Keratinocyte (primary cell): ENCODE measurements around the gene GID4. TPM values are rescaled to one million over a fixed set of nuclear protein-coding genes. Genes with fewer than 3 reads are reported as not detected.

Experiments used
- DNase-seq: peaks from one replicate; pipeline ENCODE4 v3.0.0-alpha.2; 2011; ENCODE audit warnings: low read depth, missing footprints, low spot score
- FAIRE-seq: peaks from 2 replicates; lab custom pipeline; 2011; peaks lifted over from hg19 to GRCh38; lab: Jason Lieb, UNC
- H2AFZ ChIP-seq: 2 replicates; pipeline ENCODE4 v1.6.0; 2012; ENCODE audit warnings: low read length, control low read depth, inconsistent platforms; ENCODE audit not compliant: control insufficient read depth
- H3K27ac ChIP-seq: 2 replicates; pipeline ENCODE4 v1.5.1; 2011; ENCODE audit warnings: low read length; ENCODE audit not compliant: control insufficient read depth, insufficient read depth
- H3K27me3 ChIP-seq: 3 replicates; pipeline ENCODE4 v1.6.0; 2011; ENCODE audit warnings: low read length; ENCODE audit not compliant: control insufficient read depth, insufficient read depth; ENCODE audit errors: extremely low read depth
- H3K36me3 ChIP-seq, 2 experiments: 2 replicates in 1 of 2; 3 replicates in 1 of 2; pipeline ENCODE4 v1.5.1; 2011; ENCODE audit warnings: low read length in 2 of 2, mild to moderate bottlenecking in 1 of 2; ENCODE audit not compliant: control insufficient read depth in 2 of 2, insufficient read depth in 2 of 2; ENCODE audit errors: extremely low read depth in 1 of 2
- H3K4me1 ChIP-seq: 3 replicates; pipeline ENCODE4 v1.5.1; 2011; ENCODE audit warnings: low read length; ENCODE audit not compliant: control insufficient read depth, insufficient read depth; ENCODE audit errors: extremely low read depth
- H3K4me2 ChIP-seq: 3 replicates; pipeline ENCODE4 v1.6.0; 2011; ENCODE audit warnings: low read depth, low read length; ENCODE audit not compliant: control insufficient read depth, insufficient read depth; ENCODE audit errors: extremely low read depth
- H3K4me3 ChIP-seq, 3 experiments: fragments of 200-600 bp in 1 of 3; sonication (generic) in 1 of 3; 2 replicates in 2 of 3; 3 replicates in 1 of 3; pipeline ENCODE4 v1.5.1; 2011 to 2016; ENCODE audit warnings: low read length in 3 of 3, mild to moderate bottlenecking in 3 of 3, control low read depth in 2 of 3, inconsistent platforms in 1 of 3, low read depth in 1 of 3, mixed read lengths in 1 of 3, mixed run types in 1 of 3, moderate library complexity in 1 of 3; ENCODE audit not compliant: control insufficient read depth in 2 of 3, insufficient read depth in 2 of 3; ENCODE audit errors: extremely low read depth in 1 of 3
- H3K79me2 ChIP-seq: 2 replicates; pipeline ENCODE4 v1.6.0; 2012; ENCODE audit warnings: low read length; ENCODE audit not compliant: control insufficient read depth, insufficient read depth
- H3K9ac ChIP-seq: 3 replicates; pipeline ENCODE4 v1.6.0; 2011; ENCODE audit warnings: low read length; ENCODE audit not compliant: control insufficient read depth, insufficient read depth; ENCODE audit errors: extremely low read depth
- H3K9me1 ChIP-seq: 3 replicates; pipeline ENCODE4 v1.6.0; 2011; ENCODE audit warnings: low read length; ENCODE audit not compliant: control insufficient read depth, insufficient read depth; ENCODE audit errors: extremely low read depth
- H3K9me3 ChIP-seq: 2 replicates; pipeline ENCODE4 v1.5.1; 2012; ENCODE audit warnings: low read depth, low read length; ENCODE audit not compliant: control insufficient read depth
- H4K20me1 ChIP-seq: 3 replicates; pipeline ENCODE4 v1.6.0; 2011; ENCODE audit warnings: low read length; ENCODE audit not compliant: control insufficient read depth, insufficient read depth; ENCODE audit errors: extremely low read depth
- EZH2 ChIP-seq: IDR thresholded peaks from one replicate; pipeline ENCODE4 v1.6.1; 2012; ENCODE audit warnings: inconsistent platforms, mild to moderate bottlenecking, low read length, moderate library complexity
- dilution Hi-C: fragments of 300-500 bp; cut with MboI; formaldehyde crosslinking; loops from one replicate; pipeline ENCODE4 v1.7.0; 2020; ENCODE audit warnings: low sequenced_read_pairs; ENCODE audit not compliant: extremely low pct_ligation_motif_present
- polyA plus RNA-seq, 5 experiments: library from polyadenylated mRNA; depleted of rRNA in 3 of 5; stranded (reverse) in 3 of 5; stranded (forward) in 1 of 5; unstranded in 1 of 5; fragments of >200 nt; gene quantifications; 1 replicate in 1 of 5; 2 replicates in 3 of 5; 3 replicates in 1 of 5; pipeline versions ENCODE4 v1.2.1 to v1.2.3, GENCODE V29; 2011 to 2012; ENCODE audit warnings: missing spikeins in 2 of 5, low read depth in 1 of 5, low replicate concordance in 1 of 5
- TF ChIP-seq, protein P1 (sequence below), 3 experiments: IDR thresholded peaks in 1 of 3; conservative IDR thresholded peaks in 1 of 3; optimal IDR thresholded peaks in 1 of 3; 2 replicates in 2 of 3; 3 replicates in 1 of 3; pipeline versions ENCODE3 to v1.5.1; 2011; ENCODE audit warnings: low read length in 3 of 3, mild to moderate bottlenecking in 3 of 3, moderate library complexity in 2 of 3, control low read depth in 1 of 3, inconsistent platforms in 1 of 3; ENCODE audit not compliant: insufficient read depth in 2 of 3; ENCODE audit errors: extremely low read depth in 1 of 3

Gene GID4
- polyA plus RNA-seq, 1 donor (not counting 4 experiments of a cell fraction or from before 2014, with no cell fraction given): 16.8 TPM

DNA sequence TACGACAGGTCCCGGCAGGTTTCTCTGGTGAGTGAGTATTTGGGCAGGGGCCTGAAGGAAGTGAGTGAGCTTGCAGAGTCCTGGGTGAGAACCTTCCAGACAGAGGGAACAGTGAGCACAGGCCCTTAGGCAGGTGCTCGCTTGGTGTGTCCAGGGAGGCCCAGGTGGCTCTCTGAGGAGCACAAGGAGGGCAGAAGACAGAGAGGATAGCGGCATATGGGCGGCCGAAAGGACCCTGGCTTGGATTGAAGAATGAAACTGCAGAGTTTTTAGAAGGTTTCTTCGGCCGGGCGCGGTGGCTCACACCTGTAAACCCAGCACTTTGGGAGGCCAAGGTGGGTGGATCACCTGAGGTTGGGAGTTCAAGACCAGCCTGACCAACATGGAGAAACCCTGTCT, 55.2 kb downstream of the GID4 start:
- Histone ChIP-seq H4K20me1 (no peaks in the 10 kb centered on the region), H3K9ac (no peak overlapping the region), H3K4me1 (peaks cover 9% of the 10 kb centered on the region), H3K27me3 (no peaks in the 10 kb centered on the region), H2AFZ (no peak overlapping the region), H3K36me3 (peaks cover 38 to 40% of the 10 kb centered on the region in 2 experiments), H3K9me1 (no peaks in the 10 kb centered on the region), H3K4me3 (no peak overlapping the region), H3K27ac (no peak overlapping the region), H3K79me2 (peaks cover 16% of the 10 kb centered on the region), H3K4me2 (no peak overlapping the region), H3K9me3 (no peaks in the 10 kb centered on the region)
- dilution Hi-C loops: no loop called here
- DNase-seq (no peak), FAIRE-seq (no peak)
- no peak for TF ChIP-seq EZH2
- TF ChIP-seq, protein P1, sequence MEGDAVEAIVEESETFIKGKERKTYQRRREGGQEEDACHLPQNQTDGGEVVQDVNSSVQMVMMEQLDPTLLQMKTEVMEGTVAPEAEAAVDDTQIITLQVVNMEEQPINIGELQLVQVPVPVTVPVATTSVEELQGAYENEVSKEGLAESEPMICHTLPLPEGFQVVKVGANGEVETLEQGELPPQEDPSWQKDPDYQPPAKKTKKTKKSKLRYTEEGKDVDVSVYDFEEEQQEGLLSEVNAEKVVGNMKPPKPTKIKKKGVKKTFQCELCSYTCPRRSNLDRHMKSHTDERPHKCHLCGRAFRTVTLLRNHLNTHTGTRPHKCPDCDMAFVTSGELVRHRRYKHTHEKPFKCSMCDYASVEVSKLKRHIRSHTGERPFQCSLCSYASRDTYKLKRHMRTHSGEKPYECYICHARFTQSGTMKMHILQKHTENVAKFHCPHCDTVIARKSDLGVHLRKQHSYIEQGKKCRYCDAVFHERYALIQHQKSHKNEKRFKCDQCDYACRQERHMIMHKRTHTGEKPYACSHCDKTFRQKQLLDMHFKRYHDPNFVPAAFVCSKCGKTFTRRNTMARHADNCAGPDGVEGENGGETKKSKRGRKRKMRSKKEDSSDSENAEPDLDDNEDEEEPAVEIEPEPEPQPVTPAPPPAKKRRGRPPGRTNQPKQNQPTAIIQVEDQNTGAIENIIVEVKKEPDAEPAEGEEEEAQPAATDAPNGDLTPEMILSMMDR (optimal IDR thresholded peaks at IDR 0.05 in 1 of 3, IDR thresholded peaks at IDR 0.05 in 1 of 3, conservative IDR thresholded peaks at IDR 0.05 in 1 of 3; ENCODE audit: extremely low read depth in 1 of 3, insufficient read depth in 2 of 3, low read length in 3 of 3): no peak

GRCh38 chr17:18099516-18099915, 60.3 kb downstream of the GID4 start:
- H3K9ac ChIP-seq: no peak overlapping the region
- FAIRE-seq (no peak), DNase-seq (no peak)
- no peak overlapping the region for H3K4me3 ChIP-seq
- no peaks in the 10 kb centered on the region for H3K27me3 ChIP-seq
- no peak overlapping the region for H3K4me2 ChIP-seq
- peaks cover 4% of the 10 kb centered on the region for H3K79me2 ChIP-seq
- dilution Hi-C loops: no loop called here
- H2AFZ ChIP-seq: no peak overlapping the region
- peaks cover 33 to 50% of the 10 kb centered on the region in 2 experiments for H3K36me3 ChIP-seq
- H3K27ac ChIP-seq: no peak overlapping the region
- TF ChIP-seq, protein P1 (optimal IDR thresholded peaks at IDR 0.05 in 1 of 3, IDR thresholded peaks at IDR 0.05 in 1 of 3, conservative IDR thresholded peaks at IDR 0.05 in 1 of 3; ENCODE audit: extremely low read depth in 1 of 3, insufficient read depth in 2 of 3, low read length in 3 of 3): no peak
- TF ChIP-seq EZH2: no peak
- H3K4me1 ChIP-seq: no peaks in the 10 kb centered on the region
- no peaks in the 10 kb centered on the region for H3K9me1 ChIP-seq
- H3K9me3 ChIP-seq: no peaks in the 10 kb centered on the region
- H4K20me1 ChIP-seq: no peaks in the 10 kb centered on the region
